K562 (cell line): ENCODE measurements around the gene PROKR1. TPM values are rescaled to one million over a fixed set of nuclear protein-coding genes. Genes with fewer than 3 reads are reported as not detected.

Experiments
- ATAC-seq: fragments of 200-7000 bp; cut with Tn5 transposase; 3 replicates; pipeline ENCODE4 v1.9.1; 2020; ENCODE audit warnings: moderate library complexity
- BruUV-seq: library from RNA; stranded (reverse); fragments of 400-500 nt; replicated peaks from 2 replicates; lab custom pipeline; 2021; lab: Mats Ljungman, UMichigan
- CTCF ChIA-PET: fragments of 300-600 bp; formaldehyde crosslinking; extraction: SDS; loops from one replicate; lab custom pipeline; 2021; ENCODE audit warnings: low intra/inter-chr PET ratio; lab: Yijun Ruan, JAX
- POLR2A ChIA-PET: fragments of 300-600, 350-650 bp; sonication (Branson Sonifier 250); formaldehyde crosslinking; extraction: SDS; loops from one replicate; lab custom pipeline; 2021; ENCODE audit warnings: antibody characterized with exemption, inconsistent platforms; lab: Yijun Ruan, JAX
- DNase-seq, 4 experiments: peaks; one replicate each; pipeline versions ENCODE4 v3.0.0 to v3.0.0-alpha.2; 2011 to 2018; ENCODE audit warnings: low spot score in 3 of 4, mixed read lengths in 3 of 4; ENCODE audit errors: extremely low read depth in 1 of 4
- FAIRE-seq: peaks from 2 replicates; lab custom pipeline; 2011; peaks lifted over from hg19 to GRCh38; lab: Jason Lieb, UNC
- H2AFZ ChIP-seq: 2 replicates; pipeline ENCODE4 v1.6.0; 2011; ENCODE audit warnings: low read depth, low read length, control low read depth, inconsistent platforms
- H3K27ac ChIP-seq: fragments of 200-600 bp; 3 replicates; pipeline ENCODE4 v1.8.0; 2011; ENCODE audit warnings: low read depth, mild to moderate bottlenecking, control low read depth, inconsistent platforms, low read length, moderate library complexity, mixed read lengths; ENCODE audit errors: extremely low read depth
- H3K27me3 ChIP-seq, 2 experiments: fragments of 300-600 bp in 1 of 2; 2 replicates in 1 of 2; 3 replicates in 1 of 2; pipeline versions ENCODE4 v1.6.0 to v1.8.0; 2011; ENCODE audit warnings: inconsistent platforms in 2 of 2, low read length in 2 of 2, mild to moderate bottlenecking in 1 of 2, mixed read lengths in 1 of 2, moderate library complexity in 1 of 2; ENCODE audit not compliant: control insufficient read depth in 2 of 2, insufficient read depth in 2 of 2
- H3K36me3 ChIP-seq: fragments of 300-600 bp; 3 replicates; pipeline ENCODE4 v1.8.0; 2011; ENCODE audit warnings: mild to moderate bottlenecking, low read length, inconsistent platforms; ENCODE audit not compliant: control insufficient read depth, insufficient read depth
- H3K4me1 ChIP-seq, 2 experiments: fragments of 200-600 bp in 1 of 2; replicated peaks in 1 of 2; 2 replicates in 1 of 2; 3 replicates in 1 of 2; pipeline versions ENCODE4 v1.5.1 to v1.8.0; 2011; ENCODE audit warnings: inconsistent platforms in 2 of 2, low read length in 2 of 2, mild to moderate bottlenecking in 1 of 2, mixed read lengths in 1 of 2, moderate library complexity in 1 of 2; ENCODE audit not compliant: control insufficient read depth in 2 of 2, insufficient read depth in 2 of 2
- H3K4me2 ChIP-seq: 2 replicates; pipeline ENCODE4 v1.6.1; 2011; ENCODE audit warnings: low read length, control low read depth, inconsistent platforms, mixed read lengths; ENCODE audit not compliant: insufficient read depth
- H3K4me3 ChIP-seq: fragments of 200-600 bp; sonication (generic), shearing (Covaris generic); 2 replicates; pipeline ENCODE4 v1.5.1; 2016; ENCODE audit warnings: control low read depth, inconsistent platforms
- H3K79me2 ChIP-seq: fragments of 200-600 bp; 3 replicates; pipeline ENCODE4 v1.8.0; 2011; ENCODE audit warnings: low read length, inconsistent platforms; ENCODE audit not compliant: control insufficient read depth, insufficient read depth
- H3K9ac ChIP-seq, 2 experiments: 2 replicates each; pipeline versions ENCODE4 v1.6.0 to v1.6.1; 2011; ENCODE audit warnings: low read depth in 2 of 2, low read length in 2 of 2, control low read depth in 1 of 2, inconsistent platforms in 1 of 2, mild to moderate bottlenecking in 1 of 2, mixed read lengths in 1 of 2; ENCODE audit not compliant: insufficient read depth in 1 of 2
- H3K9me1 ChIP-seq: one replicate; pipeline ENCODE4 v1.6.0; 2011; ENCODE audit warnings: inconsistent platforms, mild to moderate bottlenecking, low read length, moderate library complexity; ENCODE audit not compliant: control insufficient read depth, insufficient read depth
- H3K9me3 ChIP-seq: replicated peaks from 2 replicates; pipeline ENCODE4 v1.5.1; 2011; ENCODE audit warnings: low read depth, low read length, inconsistent platforms; ENCODE audit not compliant: control insufficient read depth, insufficient read depth
- H4K20me1 ChIP-seq: replicated peaks from 2 replicates; pipeline ENCODE4 v1.6.1; 2011; ENCODE audit warnings: low read length, inconsistent platforms, mixed read lengths; ENCODE audit not compliant: control insufficient read depth, insufficient read depth
- CBX1 ChIP-seq: sonication (generic); IDR thresholded peaks from 2 replicates; pipeline ENCODE4 v1.6.1; 2016; ENCODE audit warnings: antibody characterized with exemption, low read depth, mild to moderate bottlenecking
- CBX3 ChIP-seq, 2 experiments: IDR thresholded peaks; 1 replicate in 1 of 2; 2 replicates in 1 of 2; pipeline ENCODE4 v1.6.1; 2012; ENCODE audit warnings: inconsistent platforms in 2 of 2, low read length in 2 of 2, borderline replicate concordance in 1 of 2, control low read depth in 1 of 2
- CBX5 ChIP-seq: IDR thresholded peaks from 2 replicates; pipeline ENCODE4 v1.6.1; 2014; ENCODE audit warnings: low read depth, borderline replicate concordance
- CSDE1 ChIP-seq, 2 experiments: fragments of 450-650 bp; IDR thresholded peaks; 2 replicates each; pipeline ENCODE4 v1.6.1; 2016; ENCODE audit warnings: mild to moderate bottlenecking in 1 of 2
- MED1 ChIP-seq: sonication (generic); formaldehyde crosslinking; IDR thresholded peaks from 2 replicates; pipeline ENCODE4 v1.8.1; 2023; ENCODE audit warnings: missing genetic modification reagents, borderline replicate concordance
- MNT ChIP-seq, 2 experiments: fragments of 450-650 bp; conservative IDR thresholded peaks; 2 replicates each; pipeline ENCODE4 v1.6.1; 2017; ENCODE audit warnings: mild to moderate bottlenecking in 2 of 2, moderate library complexity in 2 of 2
- RBM14 ChIP-seq: fragments of 200-400 bp; formaldehyde crosslinking; IDR thresholded peaks from 2 replicates; pipeline ENCODE4 v1.6.1; 2018; ENCODE audit warnings: low read depth, mild to moderate bottlenecking, low read length, moderate library complexity, borderline replicate concordance; ENCODE audit not compliant: insufficient read depth
- RFX1 ChIP-seq: fragments of 450-650 bp; IDR thresholded peaks from 2 replicates; pipeline ENCODE4 v1.6.1; 2016; ENCODE audit warnings: mild to moderate bottlenecking, moderate library complexity
- SRSF3 ChIP-seq: fragments of 200-400 bp; formaldehyde crosslinking; IDR thresholded peaks from 2 replicates; pipeline ENCODE4 v1.6.1; 2016; ENCODE audit warnings: mild to moderate bottlenecking, low read length, moderate library complexity; ENCODE audit not compliant: insufficient read depth
- TBP ChIP-seq: optimal IDR thresholded peaks from 2 replicates; pipeline ENCODE3; 2011; ENCODE audit warnings: low read depth, low read length, improper control_type of control experiment
- TRIM24 ChIP-seq, 2 experiments: fragments of 450-650 bp; IDR thresholded peaks; 2 replicates each; pipeline ENCODE4 v1.6.1; 2016
- TRIM28 ChIP-seq: fragments of 450-650 bp; IDR thresholded peaks from 2 replicates; pipeline ENCODE4 v1.6.1; 2017
- ZBED1 ChIP-seq: IDR thresholded peaks from 2 replicates; pipeline ENCODE4 v1.6.1; 2014
- ZNF384 ChIP-seq: IDR thresholded peaks from 2 replicates; pipeline ENCODE4 v1.6.1; 2012; ENCODE audit warnings: low read depth, low read length, improper control_type of control experiment
- ZNF583 ChIP-seq: fragments of 250-450 bp; sonication (Bioruptor Pico); IDR thresholded peaks from 2 replicates; pipeline ENCODE4 v1.4.0; 2020
- WGBS: fragments of 100-300 bp; shearing (Covaris generic); methylation state at CpG from one replicate; pipeline ENCODE4 v1.1.6; 2016; ENCODE audit warnings: low coverage, mixed read lengths; ENCODE audit not compliant: insufficient coverage; ENCODE audit errors: missing lambda C conversion rate; 5-methylcytosine and 5-hydroxymethylcytosine counted together
- in situ Hi-C: fragments of 300-500 bp; cut with MboI; formaldehyde crosslinking; loops from 4 replicates; pipeline ENCODE4 v1.15.0; 2018; ENCODE audit warnings: inconsistent platforms, mixed read lengths
- intact Hi-C: fragments of 100-400 bp; cut with micrococcal nuclease; formaldehyde crosslinking; loops from 2 replicates; pipeline ENCODE4 v1.14.2; 2022
- polyA plus RNA-seq, 8 experiments: library from polyadenylated mRNA; depleted of rRNA in 4 of 8; stranded (reverse) in 5 of 8; unstranded in 3 of 8; fragments of >200 nt; fragmentation: Nextera tagmentation in 2 of 8; fragmentation: Illumina TruSeq in 1 of 8; extraction: Ambion mirVana in 2 of 8; extraction: Trizol in 1 of 8; gene quantifications; 2 replicates each; pipeline versions ENCODE4 v1.2.1 to v1.2.3, GENCODE V29; 2011 to 2014; ENCODE audit warnings: inconsistent platforms in 1 of 8, missing spikeins in 1 of 8
- total RNA-seq, 7 experiments: library from RNA; depleted of rRNA in 6 of 7; stranded (reverse); fragments of >200 nt in 6 of 7; fragmentation: Illumina TruSeq in 2 of 7; extraction: Trizol in 2 of 7; gene quantifications; 2 replicates each; pipeline versions ENCODE4 v1.2.1 to v1.2.3, GENCODE V29; 2011 to 2021; ENCODE audit warnings: low replicate concordance in 1 of 7
- TF ChIP-seq, protein P1 (sequence below): fragments of 450-650 bp; IDR thresholded peaks from 2 replicates; pipeline ENCODE4 v1.6.1; 2018; ENCODE audit warnings: mild to moderate bottlenecking, low read depth; ENCODE audit not compliant: partially characterized antibody
- TF ChIP-seq, protein P2 (sequence below): sonication (generic); formaldehyde crosslinking; IDR thresholded peaks from 2 replicates; pipeline ENCODE4 v1.8.1; 2022; ENCODE audit warnings: missing genetic modification reagents

PROKR1 gene
- total and polyA plus RNA-seq, 9 of the 15 experiments (the other 6 are each of a cell fraction or from before 2014, with no cell fraction given): 0.01 to 0.18 (median 0.09) TPM; not detected in 1

GRCh38 chr2:68700560-68700959, 57.2 kb downstream of the PROKR1 start:
- Histone ChIP-seq H3K4me3 (no peak overlapping the region), H3K27ac (no peak overlapping the region), H3K9ac (no peak overlapping the region), H3K4me1 (no peaks in the 10 kb centered on the region), H3K9me1 (no peaks in the 10 kb centered on the region), H4K20me1 (no peaks in the 10 kb centered on the region), H3K36me3 (no peaks in the 10 kb centered on the region), H3K4me2 (no peak overlapping the region), H3K79me2 (no peaks in the 10 kb centered on the region), H3K27me3 (no peaks in the 10 kb centered on the region), H3K9me3 (no peaks in the 10 kb centered on the region; the same call in 1 of the 2 replicates), H2AFZ (no peak overlapping the region)
- DNase-seq (no peak), ATAC-seq (no peak), FAIRE-seq (no peak)
- 74% methylated on average over 2 of the region's 2 CpGs for WGBS
- CTCF ChIA-PET: interaction anchor here (0.7 kb wide), 1 partner anchor 9 kb away, joined by 3 read pairs; no protein-coding TSS in a partner anchor
- intact Hi-C loops: loop anchor here (2.0 kb wide), 1 partner anchor 42 kb away; no protein-coding TSS in a partner anchor
- no TSS peak for BruUV-seq
- POLR2A ChIA-PET: no interaction called here
- in situ Hi-C loops: loop anchor here (10.0 kb wide), 1 partner anchor 216 kb away; no protein-coding TSS in a partner anchor
- TF ChIP-seq TRIM24 (IDR thresholded peaks at IDR 0.05) (peak in 1 of 2 experiments; percentile 38; a peak in 1 of 4 replicates), ZNF583 (CRISPR knock-in tag) (no peak), CBX5 (peak; percentile 85), TBP (no peak), MNT (conservative IDR thresholded peaks at IDR 0.05) (no peak), MED1 (CRISPR knock-in tag) (no peak), ZBED1 (no peak), TRIM28 (peak; percentile 86; the same call in 1 of the 2 replicates), CBX3 (IDR thresholded peaks at IDR 0.05; ENCODE audit: borderline replicate concordance in 1 of 2, low read length in 2 of 2) (peak in 1 of 2 experiments; percentile 82; a peak in 1 of 3 replicates), RFX1 (no peak), RBM14 (no peak), ZNF384 (peak; percentile 81), SRSF3 (no peak), CSDE1 (IDR thresholded peaks at IDR 0.05) (no peak), CBX1 (0 out of 2 replicates have a peak, but pooled peaks have one; percentile 45)
- TF ChIP-seq, protein P1, sequence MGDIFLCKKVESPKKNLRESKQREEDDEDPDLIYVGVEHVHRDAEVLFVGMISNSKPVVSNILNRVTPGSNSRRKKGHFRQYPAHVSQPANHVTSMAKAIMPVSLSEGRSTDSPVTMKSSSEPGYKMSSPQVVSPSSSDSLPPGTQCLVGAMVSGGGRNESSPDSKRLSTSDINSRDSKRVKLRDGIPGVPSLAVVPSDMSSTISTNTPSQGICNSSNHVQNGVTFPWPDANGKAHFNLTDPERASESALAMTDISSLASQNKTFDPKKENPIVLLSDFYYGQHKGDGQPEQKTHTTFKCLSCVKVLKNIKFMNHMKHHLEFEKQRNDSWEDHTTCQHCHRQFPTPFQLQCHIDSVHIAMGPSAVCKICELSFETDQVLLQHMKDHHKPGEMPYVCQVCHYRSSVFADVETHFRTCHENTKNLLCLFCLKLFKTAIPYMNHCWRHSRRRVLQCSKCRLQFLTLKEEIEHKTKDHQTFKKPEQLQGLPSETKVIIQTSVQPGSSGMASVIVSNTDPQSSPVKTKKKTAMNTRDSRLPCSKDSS: peak; percentile 74
- TF ChIP-seq, protein P2, sequence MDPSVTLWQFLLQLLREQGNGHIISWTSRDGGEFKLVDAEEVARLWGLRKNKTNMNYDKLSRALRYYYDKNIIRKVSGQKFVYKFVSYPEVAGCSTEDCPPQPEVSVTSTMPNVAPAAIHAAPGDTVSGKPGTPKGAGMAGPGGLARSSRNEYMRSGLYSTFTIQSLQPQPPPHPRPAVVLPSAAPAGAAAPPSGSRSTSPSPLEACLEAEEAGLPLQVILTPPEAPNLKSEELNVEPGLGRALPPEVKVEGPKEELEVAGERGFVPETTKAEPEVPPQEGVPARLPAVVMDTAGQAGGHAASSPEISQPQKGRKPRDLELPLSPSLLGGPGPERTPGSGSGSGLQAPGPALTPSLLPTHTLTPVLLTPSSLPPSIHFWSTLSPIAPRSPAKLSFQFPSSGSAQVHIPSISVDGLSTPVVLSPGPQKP (CRISPR knock-in tag): no peak
